RCC 7860 (cell line): ENCODE results near the gene UBE2J1.
A peak's percentile ranks its signal among the peaks of the same experiment; 100 is the strongest.
"Not testable (repeated sequence)": the region's sequence is repeated elsewhere in the genome, so short reads cannot be mapped to it uniquely, and the experiment has no call there.

Source experiments
- DNase-seq: peaks from one replicate; pipeline ENCODE4 v3.0.0-alpha.2; 2015; ENCODE audit warnings: low spot score
- FAIRE-seq: peaks from 2 replicates; lab custom pipeline; 2012; peaks lifted over from hg19 to GRCh38; lab: Jason Lieb, UNC

UBE2J1 gene

DNA sequence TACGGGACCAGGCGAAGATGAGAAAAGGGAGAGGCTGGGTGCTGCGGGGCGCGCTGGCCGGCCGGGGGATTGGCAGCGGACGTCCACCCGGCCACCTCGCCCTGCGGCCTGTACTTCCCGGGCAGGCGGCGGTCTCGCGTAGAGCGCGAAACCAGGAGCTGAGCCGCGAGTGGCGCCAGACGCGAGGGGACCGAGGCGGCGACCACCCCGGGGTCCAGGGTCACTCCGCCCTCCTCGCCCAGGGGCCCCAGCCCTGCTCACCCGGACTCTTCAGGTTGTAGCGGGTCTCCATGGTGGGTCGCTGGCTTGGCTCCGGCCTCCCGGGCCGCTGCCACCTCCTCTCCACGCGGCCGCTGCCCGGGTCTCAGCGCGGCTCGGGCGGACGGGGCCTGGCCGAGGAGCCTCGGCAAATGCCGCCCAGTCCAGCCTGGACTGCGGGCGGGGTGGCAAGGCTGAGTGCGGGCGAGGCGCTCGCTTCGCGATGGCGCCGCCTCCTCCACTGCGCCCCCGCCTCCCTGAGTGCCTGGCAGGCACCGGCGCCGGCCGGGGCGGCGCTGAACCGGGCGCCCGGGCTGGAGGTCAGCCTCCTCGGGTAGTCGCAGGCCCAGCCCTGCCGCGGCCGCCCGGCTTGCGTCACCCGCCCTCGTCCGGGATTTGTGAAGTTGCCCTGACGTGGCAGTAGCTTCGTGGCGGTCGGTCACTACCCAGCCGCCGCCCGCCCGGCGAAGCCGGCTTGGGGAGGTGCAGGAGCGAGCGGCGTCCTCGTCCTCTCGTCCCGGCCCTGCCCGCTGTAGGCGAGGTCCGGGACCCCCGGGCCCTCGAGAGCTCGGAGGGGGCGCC, at the start of gene UBE2J1:
TSS of gene UBE2J1 (minus strand) at position 445 of the 840 bp plus-strand sequence. CDS start at position 292, 153 bp downstream.
- no peak for FAIRE-seq
- peak; percentile 65 for DNase-seq

DNA sequence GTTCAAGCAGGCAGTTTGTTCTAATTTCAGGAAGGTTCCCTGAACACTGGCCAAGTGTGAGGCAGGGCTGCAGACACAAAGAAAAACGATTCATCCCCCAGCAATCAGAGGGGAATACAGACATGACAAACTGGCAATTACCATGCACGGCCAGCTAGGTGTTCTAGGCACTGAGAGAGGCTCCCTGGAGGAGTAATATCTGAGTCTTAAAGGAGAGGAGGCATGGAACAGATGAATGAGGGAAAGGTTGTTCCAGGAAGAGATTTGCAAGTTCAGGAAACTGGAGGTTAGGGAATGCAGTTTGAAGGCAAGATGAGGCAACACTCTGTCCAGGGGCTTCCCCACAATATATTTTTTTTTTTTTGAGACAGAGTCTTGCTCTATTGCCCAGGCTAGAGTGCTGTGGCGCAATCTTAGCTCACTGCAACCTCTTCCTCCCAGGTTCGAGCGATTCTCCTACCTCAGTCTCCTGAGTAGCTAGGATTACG, 48.4 kb upstream of the UBE2J1 start:
- no peak for FAIRE-seq
- no peak for DNase-seq

GRCh38 chr6:89400050-89400449, 47.5 kb upstream of the UBE2J1 start:
- no peak for FAIRE-seq
- no peak for DNase-seq

DNA sequence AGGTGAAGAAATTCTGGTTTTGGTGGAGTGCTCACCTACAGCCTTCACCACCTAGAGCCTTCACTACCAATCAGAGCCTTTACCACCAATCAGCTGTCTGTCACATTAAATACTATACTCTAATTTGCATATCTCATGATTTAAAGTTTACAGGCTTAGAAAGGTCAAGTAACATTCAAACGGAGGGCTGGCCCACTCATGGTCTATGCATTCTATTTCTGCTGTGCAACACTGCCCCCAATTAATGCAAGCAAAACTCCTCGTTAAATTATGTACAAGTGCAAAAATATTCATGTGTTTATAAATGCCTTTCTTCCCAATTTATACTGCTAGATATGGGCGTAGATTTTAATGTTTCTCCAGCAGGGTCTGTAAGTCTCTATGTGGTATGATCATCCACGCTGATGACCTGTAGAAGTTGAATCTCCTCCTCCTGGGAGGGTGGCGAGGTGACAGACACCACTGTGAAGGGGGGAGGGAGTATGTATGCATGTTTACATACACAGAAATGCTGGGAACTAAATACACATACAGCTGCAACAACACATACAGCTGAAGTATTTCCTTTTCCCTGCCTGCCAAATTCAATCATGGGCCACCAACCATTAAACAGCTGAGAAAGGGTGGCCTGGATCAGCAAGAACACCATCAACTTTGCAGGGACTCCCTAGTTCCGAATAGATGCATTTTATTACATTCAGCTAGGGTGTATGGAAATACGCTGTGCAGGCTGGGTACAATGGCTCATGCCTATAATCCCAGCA, 46.4 kb upstream of the UBE2J1 start:
- DNase-seq (no peak), FAIRE-seq (no peak)

- FAIRE-seq, DNase-seq: not testable (repeated sequence)
Measured at GRCh38 chr6:89397884-89398283, 45.4 kb upstream of the UBE2J1 start.

GRCh38 chr6:89393659-89394058, 41.1 kb upstream of the UBE2J1 start:
- DNase-seq (no peak), FAIRE-seq (no peak)

DNA sequence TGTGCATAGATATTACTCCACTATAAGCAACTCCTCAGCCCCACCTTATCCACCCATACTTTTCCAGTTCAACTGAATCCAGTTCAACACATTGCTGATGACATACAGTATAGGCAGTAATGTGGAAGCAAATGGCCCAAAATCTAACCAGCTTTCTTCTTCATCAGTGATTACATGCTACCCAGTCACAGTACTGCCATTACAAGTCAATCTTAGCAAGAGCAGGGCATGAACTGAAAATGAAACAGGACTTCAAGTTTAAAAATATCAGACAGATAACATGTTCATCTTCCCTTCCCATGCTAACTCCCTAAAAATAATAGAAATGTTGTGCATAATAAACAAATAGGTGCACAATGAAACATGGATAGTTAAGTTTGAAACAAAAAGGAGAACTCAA, 40.3 kb upstream of the UBE2J1 start:
- FAIRE-seq (no peak), DNase-seq (no peak)

GRCh38 chr6:89388846-89389245, 36.3 kb upstream of the UBE2J1 start:
- DNase-seq (no peak), FAIRE-seq (no peak)

- DNase-seq (no peak), FAIRE-seq (no peak)
Measured at GRCh38 chr6:89387516-89388201, 35.1 kb upstream of the UBE2J1 start.

DNA sequence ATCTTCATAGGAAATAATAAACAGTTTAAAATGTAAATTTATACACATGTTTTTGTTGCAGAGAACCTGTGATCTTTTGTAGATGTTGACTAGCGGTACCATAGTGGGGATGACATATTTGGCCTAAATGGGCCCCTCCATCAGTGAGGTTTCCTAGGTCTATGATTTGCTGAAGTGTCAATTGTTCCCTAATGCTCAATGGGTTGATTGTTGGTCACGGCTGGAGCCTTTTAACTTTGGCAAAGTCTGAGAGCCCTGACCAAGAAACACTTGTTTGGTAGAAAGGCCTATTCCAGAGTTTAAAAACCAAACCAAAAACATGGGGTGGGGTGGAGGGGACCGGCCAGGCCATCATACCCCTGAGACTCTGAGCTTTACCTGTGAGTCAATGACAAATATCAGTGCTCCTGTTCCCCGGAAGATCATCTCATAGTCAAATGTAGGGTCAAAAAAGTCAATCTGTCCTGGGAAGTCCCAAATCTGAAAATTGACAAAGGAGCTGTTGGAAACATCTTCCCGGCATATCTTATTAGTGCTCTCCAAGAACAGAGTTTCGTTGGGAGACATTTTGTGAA, 34.5 kb upstream of the UBE2J1 start:
- no peak for DNase-seq
- no peak for FAIRE-seq

DNA sequence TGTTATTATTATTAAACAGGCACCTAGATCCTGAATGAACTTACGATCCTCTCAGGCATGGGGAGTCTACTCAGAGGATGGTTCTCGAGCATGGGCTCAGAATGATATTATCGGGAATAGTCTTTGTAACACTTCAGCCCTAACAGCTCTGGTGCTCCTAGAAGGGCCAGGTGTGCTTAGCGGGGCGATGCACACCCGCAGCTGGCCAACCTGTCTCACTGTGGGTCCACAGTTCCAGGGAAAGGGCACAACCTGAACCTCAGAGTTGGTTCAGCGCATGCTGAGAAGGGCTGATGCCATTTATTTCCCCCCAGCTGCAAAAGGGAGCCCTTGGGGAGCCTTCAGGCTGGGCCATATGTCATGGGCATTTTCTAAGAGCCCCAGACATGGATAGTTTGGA, 33.3 kb upstream of the UBE2J1 start:
- no peak for DNase-seq
- no peak for FAIRE-seq

GRCh38 chr6:89385156-89385667, 32.7 kb upstream of the UBE2J1 start:
- FAIRE-seq = no peak
- DNase-seq = peak; percentile 16

GRCh38 chr6:89381031-89381430, 28.5 kb upstream of the UBE2J1 start:
- DNase-seq = no peak
- FAIRE-seq = no peak

- DNase-seq (no peak), FAIRE-seq (no peak)
Measured at GRCh38 chr6:89379281-89379680, 26.8 kb upstream of the UBE2J1 start.

GRCh38 chr6:89378628-89379027, 26.1 kb upstream of the UBE2J1 start:
- DNase-seq (no peak), FAIRE-seq (no peak)

DNA sequence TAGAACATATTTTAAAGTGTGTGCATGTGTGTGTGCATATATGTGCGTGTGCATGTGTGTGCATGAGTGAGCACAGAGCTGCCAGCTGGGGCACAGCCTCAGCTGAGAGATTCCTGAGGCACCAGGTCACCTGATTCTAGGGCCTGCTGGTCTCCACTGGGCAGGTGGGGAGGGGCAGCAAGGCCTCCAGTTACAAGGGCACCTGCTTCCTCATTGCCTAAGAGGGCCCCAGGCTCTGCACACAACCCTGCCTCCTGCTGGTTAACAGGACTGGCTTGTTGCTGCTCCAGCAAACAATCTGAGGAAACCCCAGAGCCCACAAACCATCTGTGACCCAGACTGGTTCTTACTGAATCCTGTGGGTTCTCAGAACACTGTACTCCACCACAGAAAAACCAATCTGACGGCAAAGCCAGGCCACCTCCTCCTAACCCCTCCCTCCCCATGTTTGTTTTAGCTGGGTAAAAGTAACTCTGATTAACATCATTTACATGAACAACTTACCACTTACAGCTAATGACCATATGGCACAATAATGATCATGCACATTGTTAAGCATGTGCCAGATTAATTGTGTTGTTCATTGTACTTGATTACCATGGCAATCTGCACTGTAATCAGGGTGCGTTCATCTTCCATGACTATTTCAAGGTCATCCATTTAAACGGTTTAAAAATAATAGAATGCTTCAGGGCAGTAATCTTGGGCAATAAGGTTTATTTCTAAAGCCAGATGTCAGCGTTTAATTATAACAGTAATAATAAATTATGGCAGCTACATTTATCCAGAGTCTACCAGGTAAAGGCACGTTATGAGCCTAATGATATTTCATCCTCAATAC, 23.1 kb upstream of the UBE2J1 start:
- FAIRE-seq (no peak), DNase-seq (no peak)

DNA sequence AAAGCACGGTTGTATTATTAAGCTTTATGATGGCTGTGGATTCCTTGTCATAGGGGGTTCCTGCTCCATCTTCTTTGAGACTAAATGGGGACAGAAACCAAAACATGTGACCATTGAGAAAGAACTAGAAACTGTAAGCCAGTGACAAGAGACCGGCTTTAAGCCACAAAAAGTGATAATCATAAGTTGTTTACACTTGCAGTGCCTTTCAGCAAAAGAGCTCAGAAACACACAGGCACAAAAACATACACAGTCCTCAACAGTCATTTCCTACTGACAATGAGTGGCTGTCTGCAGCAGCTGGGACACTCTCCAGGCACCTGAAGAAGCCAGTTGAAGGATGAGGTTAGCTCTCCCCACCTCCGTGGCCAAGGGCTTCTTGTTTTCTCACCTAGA, 20.0 kb upstream of the UBE2J1 start:
- no peak for DNase-seq
- no peak for FAIRE-seq

GRCh38 chr6:89371849-89372505, 19.5 kb upstream of the UBE2J1 start:
- DNase-seq (peak; percentile 11), FAIRE-seq (no peak)

- DNase-seq (no peak), FAIRE-seq (no peak)
Measured at GRCh38 chr6:89368999-89369398, 16.5 kb upstream of the UBE2J1 start.
